NCI-H1436 (cell line): ENCODE results near the gene RAB11A.
"Not testable (repeated sequence)": the region's sequence is repeated elsewhere in the genome, so short reads cannot be mapped to it uniquely, and the experiment has no call there.

Experiments
- DNase-seq: peaks from one replicate; lab custom pipeline; 2025; lab: John Stamatoyannopoulos, UW

Gene RAB11A

GRCh38 chr15:65845826-65846519 is 23.3 kb upstream of the RAB11A start:
- DNase-seq, result no peak

- DNase-seq, result no peak
Measured at GRCh38 chr15:65847989-65848388, 21.3 kb upstream of the RAB11A start.

- DNase-seq, result no peak
Measured at GRCh38 chr15:65851981-65852380, 17.3 kb upstream of the RAB11A start.

- peak; percentile 52 for DNase-seq
Measured at GRCh38 chr15:65856821-65857455, 12.4 kb upstream of the RAB11A start.

GRCh38 chr15:65857718-65858402 is 11.4 kb upstream of the RAB11A start:
- DNase-seq, result no peak

GRCh38 chr15:65862682-65863081 is 6.6 kb upstream of the RAB11A start:
- peak; percentile 31 for DNase-seq

- DNase-seq, result no peak
Measured at GRCh38 chr15:65863106-65863505, 6.2 kb upstream of the RAB11A start.

GRCh38 chr15:65867244-65867643 is 2.0 kb upstream of the RAB11A start:
- no peak for DNase-seq

- DNase-seq, result not testable (repeated sequence)
Measured at GRCh38 chr15:65867933-65868332, 1.4 kb upstream of the RAB11A start.

- no peak for DNase-seq
Measured at GRCh38 chr15:65868546-65869125, 655 bp upstream of the RAB11A start.

GRCh38 chr15:65869954-65870871 is 922 bp downstream of the RAB11A start:
- DNase-seq, result no peak

- peak; percentile 7 for DNase-seq
Measured at GRCh38 chr15:65870889-65871533, 1.7 kb downstream of the RAB11A start.

- DNase-seq, result not testable (repeated sequence)
Measured at GRCh38 chr15:65871886-65872285, 2.6 kb downstream of the RAB11A start.

GRCh38 chr15:65872596-65872995 is 3.3 kb downstream of the RAB11A start:
- not testable (repeated sequence) for DNase-seq

- no peak for DNase-seq
Measured at GRCh38 chr15:65873256-65873655, 4.0 kb downstream of the RAB11A start.

- no peak for DNase-seq
Measured at GRCh38 chr15:65875458-65875857, 6.2 kb downstream of the RAB11A start.

- DNase-seq, result no peak
Measured at GRCh38 chr15:65877749-65878148, 8.5 kb downstream of the RAB11A start.

GRCh38 chr15:65881766-65882434 is 12.6 kb downstream of the RAB11A start:
- no peak for DNase-seq

GRCh38 chr15:65883571-65883970 is 14.3 kb downstream of the RAB11A start:
- DNase-seq, result no peak

GRCh38 chr15:65884511-65884910 is 15.2 kb downstream of the RAB11A start:
- DNase-seq, result no peak
